OCI-LY1 (cell line): ENCODE data around the gene MEA1.

Experiments
- EZH2 ChIP-seq: fragments of 200-600 bp; sonication (generic), shearing (Covaris generic); IDR thresholded peaks from 2 replicates; pipeline ENCODE4 v1.8.0; 2017; ENCODE audit warnings: borderline replicate concordance, mixed run types, mild to moderate bottlenecking, antibody characterized with exemption, low read length, moderate library complexity, mixed read lengths
- TF ChIP-seq, protein P1 (sequence below): fragments of 200-600 bp; sonication (generic), shearing (Covaris generic); IDR thresholded peaks from 2 replicates; pipeline ENCODE4 v1.5.1; 2017; ENCODE audit warnings: mild to moderate bottlenecking, antibody characterized with exemption, low read length, moderate library complexity, mixed read lengths

DNA sequence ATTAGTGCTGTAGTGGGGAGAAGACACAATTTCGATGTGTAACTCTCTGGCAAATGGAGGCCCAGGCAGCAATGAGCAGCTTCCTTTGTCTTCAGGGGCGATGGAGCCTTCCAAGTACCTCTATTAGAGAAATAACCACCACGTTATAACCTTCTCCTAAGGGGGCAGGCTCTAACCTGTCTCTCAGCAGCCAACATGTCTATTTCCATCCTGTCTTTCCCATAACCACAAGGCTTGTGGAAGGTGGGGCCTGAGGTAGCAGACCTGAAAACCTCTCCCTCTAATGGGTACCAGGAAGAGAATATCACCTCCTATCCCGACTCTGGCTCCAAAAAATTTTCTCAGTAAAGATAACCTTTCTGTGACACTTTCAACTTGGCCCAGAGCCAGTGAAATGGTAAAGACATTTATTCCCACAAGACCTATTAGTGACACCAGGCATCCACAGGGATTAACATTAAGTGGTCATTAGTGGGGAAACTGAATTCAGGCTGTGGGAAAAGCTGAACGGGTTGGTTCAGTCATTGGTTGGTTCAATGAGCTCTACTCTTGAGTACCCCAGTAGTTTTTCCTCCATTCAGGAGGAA, 38.7 kb downstream of the MEA1 start:
- no peak for TF ChIP-seq EZH2
- TF ChIP-seq, protein P1, sequence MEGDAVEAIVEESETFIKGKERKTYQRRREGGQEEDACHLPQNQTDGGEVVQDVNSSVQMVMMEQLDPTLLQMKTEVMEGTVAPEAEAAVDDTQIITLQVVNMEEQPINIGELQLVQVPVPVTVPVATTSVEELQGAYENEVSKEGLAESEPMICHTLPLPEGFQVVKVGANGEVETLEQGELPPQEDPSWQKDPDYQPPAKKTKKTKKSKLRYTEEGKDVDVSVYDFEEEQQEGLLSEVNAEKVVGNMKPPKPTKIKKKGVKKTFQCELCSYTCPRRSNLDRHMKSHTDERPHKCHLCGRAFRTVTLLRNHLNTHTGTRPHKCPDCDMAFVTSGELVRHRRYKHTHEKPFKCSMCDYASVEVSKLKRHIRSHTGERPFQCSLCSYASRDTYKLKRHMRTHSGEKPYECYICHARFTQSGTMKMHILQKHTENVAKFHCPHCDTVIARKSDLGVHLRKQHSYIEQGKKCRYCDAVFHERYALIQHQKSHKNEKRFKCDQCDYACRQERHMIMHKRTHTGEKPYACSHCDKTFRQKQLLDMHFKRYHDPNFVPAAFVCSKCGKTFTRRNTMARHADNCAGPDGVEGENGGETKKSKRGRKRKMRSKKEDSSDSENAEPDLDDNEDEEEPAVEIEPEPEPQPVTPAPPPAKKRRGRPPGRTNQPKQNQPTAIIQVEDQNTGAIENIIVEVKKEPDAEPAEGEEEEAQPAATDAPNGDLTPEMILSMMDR = no peak
